ENCODE results near the gene POU3F2.

Gene POU3F2

DNA sequence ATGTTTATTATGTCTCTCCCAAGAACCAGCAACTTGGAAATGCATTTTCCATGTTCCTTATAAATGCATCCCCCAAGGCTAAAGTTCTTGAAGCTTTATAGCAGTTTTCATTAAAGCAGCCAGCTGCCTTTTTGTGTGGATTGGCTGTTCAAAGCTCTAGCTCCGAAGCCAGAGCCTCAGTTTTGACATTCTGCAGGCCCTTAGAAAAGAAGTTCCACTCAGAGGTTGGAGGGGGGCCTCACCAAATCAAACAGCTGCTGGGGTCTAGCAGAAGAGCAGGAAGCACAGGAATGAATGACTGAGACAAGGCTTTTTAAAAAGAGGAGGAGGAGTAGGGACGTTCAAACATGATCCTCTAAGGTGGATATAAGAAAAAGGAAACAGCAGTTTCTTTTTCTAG is 4.2 kb upstream of the POU3F2 start:
- no peak for DNase-seq (ENCODE audit: low read depth in 2 of 2)

DNA sequence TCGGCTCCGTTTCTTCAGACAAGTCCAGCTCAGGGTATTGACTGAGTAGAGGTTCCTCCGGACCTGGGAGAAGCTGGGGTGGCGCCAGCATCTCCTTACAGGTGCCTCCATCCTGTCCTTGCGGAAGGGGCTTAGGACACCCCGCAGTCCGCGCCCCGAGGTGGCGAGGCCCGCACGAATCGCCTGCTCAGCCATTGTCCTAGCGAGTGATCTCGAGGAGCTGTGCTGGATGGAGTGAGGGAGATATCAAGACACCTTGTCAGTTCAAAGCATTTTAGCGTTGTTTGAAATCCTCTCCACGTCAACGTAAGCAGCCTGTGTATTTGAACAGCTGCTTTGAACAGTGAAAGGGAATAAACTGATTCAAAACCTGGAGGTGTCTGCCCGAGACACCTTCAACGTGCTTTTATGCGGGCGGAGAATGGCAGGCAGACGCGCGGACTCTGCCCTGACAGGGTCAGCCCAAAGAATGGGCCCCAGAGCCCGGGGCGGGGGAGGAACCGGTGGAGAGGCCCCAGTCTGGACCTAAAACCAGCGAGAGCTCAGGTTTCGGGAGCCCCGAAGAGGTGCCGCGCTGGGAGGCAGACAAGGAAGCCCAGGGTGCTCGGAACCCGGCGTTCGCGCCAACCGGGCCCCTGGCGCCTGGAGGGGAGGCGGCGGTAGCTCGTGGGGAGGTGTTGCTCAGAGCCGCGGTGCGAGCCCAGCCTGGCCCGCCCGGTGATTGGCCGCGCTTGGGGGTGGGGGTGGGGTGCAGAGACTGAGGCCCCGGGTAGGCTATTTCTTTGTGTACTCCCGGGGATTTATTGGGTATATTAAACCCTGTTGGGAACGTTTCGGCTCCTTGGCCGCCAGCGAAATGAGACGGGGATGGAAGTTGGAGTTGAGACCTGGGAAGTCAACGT is 3.1 kb upstream of the POU3F2 start:
- DNase-seq (ENCODE audit: low read depth in 2 of 2), result no peak

DNA sequence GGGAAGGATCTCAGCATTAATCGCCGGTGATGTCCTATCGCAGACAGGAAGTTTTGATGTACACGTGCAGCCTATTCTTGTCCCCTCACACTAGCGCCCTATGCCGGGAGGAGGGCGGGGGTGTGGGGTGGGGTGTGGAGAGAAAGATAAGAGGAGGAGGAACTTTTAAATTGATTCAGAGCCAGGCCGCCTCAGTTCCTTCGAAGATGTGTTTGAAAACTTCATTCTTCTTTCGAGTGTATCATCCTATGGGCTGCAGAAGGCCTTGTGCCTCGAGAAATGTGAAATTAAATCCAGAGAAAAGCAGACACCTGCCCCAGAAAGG is 2.5 kb upstream of the POU3F2 start:
- no peak for DNase-seq (ENCODE audit: low read depth in 2 of 2)

DNA sequence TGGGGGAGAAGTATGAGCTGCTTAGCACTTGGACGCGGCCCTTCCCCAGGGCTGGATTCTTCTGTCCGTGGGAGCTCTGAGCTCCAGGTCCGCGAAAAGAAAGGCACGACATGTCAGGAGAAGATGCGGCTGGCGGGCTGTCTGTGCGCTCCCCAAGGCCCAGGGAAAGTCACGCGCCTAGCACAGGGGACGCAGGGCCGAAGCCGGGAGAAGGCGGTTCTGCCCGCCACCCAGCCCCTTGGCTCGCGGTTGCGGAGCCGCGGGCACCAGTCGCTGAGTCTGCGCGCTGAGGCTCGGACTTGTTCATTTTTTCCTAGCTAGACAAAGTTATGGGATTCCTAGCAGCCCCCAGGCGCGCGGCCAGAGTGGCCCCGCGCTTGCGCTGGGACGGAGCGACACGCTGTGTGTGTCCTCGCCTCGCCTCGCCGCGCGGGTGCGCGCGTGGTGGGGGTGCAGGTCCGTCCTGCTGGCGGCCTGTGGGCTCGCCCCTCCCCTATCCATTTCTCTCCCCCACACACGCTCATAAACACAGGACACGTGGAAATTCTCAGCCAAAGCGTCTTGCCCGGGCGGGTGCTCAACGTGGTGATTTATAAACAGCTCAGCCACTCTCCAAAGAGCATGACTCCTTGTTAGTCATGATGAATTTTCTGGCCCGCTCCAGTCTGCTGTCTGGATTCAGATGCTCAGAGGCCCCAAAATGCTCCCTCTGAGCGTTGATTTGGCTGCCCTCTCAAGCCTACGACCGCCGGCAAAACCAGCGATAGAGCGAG is 1.9 kb upstream of the POU3F2 start:
- DNase-seq (ENCODE audit: low read depth in 2 of 2), result no peak

DNA sequence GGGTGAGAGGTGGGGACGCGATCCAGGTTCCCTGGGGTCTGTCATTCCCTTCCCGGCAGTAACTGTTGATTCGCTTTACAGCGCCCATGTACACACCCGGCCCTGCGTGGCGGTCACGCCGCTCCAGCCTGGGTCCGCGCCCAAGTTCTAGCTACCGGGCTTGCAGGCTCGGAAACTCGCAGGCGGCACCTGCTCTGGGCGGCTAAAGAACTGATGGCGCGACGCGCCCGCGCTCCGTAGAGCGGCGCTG is 1.4 kb upstream of the POU3F2 start:
- DNase-seq (ENCODE audit: low read depth in 2 of 2), result no peak

DNA sequence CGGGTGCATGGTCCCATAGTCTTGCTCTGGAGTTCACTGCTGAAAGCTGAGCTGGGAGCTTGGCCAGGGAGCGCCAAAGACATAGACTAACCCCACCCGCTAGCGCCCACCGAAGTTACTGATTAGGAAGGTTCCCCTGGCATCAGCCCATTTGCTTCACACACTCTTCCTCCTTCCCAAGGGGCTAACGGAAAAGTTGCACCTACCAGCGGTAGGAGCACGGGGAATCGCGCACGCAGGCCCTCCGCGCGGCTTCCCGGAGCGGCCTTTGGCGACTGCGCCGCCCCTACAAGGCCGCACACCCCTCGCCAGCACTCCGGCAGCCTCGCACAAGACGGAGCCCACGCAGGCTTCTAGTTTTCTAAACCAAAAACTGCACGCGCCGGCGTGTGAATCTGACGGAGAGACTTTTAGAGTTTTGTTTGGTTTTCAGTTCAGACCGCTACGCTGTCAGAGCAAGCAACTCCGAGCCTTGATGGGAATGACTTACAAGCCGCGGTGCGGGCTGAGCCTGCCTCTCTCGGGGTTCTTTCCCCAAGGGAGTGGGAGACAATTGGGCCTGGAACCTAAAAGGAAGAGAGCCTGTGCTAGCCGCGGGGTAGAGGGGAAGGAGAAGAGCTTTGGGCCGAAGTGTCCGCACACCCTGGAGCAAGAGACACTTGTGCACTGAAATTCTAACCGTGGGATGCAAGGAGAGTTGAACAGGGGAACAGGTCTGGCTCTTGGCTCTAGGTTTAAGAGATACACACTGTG is 891 bp upstream of the POU3F2 start:
- DNase-seq (ENCODE audit: low read depth in 2 of 2), result no peak

DNA sequence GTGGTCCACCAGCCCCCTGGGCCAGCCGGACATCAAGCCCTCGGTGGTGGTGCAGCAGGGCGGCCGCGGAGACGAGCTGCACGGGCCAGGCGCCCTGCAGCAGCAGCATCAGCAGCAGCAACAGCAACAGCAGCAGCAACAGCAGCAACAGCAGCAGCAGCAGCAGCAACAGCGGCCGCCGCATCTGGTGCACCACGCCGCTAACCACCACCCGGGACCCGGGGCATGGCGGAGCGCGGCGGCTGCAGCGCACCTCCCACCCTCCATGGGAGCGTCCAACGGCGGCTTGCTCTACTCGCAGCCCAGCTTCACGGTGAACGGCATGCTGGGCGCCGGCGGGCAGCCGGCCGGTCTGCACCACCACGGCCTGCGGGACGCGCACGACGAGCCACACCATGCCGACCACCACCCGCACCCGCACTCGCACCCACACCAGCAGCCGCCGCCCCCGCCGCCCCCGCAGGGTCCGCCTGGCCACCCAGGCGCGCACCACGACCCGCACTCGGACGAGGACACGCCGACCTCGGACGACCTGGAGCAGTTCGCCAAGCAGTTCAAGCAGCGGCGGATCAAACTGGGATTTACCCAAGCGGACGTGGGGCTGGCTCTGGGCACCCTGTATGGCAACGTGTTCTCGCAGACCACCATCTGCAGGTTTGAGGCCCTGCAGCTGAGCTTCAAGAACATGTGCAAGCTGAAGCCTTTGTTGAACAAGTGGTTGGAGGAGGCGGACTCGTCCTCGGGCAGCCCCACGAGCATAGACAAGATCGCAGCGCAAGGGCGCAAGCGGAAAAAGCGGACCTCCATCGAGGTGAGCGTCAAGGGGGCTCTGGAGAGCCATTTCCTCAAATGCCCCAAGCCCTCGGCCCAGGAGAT is 1.0 kb downstream of the POU3F2 start:
- DNase-seq (ENCODE audit: low read depth in 2 of 2), result no peak

DNA sequence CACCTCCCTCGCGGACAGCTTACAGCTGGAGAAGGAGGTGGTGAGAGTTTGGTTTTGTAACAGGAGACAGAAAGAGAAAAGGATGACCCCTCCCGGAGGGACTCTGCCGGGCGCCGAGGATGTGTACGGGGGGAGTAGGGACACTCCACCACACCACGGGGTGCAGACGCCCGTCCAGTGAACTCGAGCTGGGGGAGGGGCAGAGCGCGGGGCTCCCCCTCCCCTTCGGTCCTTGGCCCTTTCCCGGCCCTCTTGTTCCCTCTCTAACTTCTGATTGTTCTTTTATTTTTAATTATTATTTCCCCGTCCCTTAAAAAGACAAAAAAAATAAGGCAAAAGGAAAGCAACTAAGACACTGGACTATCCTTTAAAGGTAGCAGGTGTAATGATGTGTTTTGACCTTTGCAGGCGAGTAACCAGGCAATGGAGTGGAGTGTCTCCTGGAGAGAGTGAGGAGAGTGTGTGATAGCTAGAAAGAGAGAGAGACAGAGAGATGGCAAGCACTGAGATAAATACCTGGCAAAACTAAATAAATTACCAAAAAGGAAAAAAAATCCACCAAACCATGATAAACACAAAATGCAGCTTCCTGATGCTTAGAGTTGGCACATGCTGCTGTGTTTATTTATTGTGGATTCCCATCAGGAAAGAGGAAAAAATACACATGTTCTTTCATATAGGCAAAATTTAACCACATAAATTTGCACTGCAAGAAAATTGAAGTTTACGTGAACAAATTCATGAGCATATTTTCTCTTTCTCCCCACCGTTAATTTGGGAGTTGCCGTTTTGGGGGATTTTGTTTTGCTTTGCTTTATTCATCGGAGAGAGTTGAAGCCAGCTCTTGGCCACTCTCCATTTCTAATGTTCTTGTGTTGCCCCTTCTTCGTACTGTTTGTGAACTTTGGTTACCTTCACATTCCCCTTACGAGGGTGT is 1.9 kb downstream of the POU3F2 start:
- no peak for DNase-seq (ENCODE audit: low read depth in 2 of 2)

DNA sequence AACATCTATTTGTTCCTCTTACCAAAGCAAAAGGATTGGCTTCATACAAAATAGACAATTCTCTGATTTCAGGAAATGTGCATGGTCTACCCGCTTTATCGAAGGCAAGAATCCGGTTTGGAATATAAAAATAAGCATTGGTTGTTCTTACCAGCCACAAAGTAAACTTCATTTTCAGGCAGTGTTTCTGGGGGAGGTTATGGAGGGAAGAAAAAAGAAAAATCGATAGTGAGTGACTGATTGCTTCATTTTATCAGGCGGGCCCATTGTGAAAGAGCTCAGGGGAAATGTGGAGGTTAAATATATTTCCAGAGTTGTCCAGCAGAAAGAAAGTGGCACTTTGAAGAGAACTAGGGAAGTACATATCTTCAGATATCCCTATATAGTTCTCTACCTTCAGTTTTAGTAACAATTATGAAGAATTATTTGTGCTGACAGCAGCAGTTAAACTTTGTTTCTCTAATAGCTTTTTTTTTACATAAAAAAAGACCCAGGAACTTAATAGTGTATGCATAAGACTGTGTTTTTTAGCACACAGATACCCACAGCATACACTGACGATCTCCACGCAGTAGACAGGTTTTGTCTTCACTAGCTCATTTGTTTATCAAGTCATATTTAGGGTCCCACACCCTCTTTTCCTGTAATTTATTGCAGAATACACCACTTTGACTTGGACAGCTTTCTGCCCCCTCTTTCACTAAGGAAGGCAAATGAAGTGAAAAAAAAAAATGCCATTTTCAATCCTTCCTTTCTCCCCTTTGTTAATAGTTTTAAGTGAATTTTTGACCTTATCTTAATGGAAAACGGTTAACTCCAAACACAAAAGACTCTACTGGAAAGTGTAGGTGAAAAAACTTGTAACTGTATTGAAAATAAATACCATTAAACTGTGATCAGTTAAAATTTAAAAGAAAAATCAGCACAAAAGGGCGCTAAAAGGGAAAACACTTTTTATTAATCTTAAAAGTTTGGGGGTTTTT is 2.9 kb downstream of the POU3F2 start:
- no peak for DNase-seq (ENCODE audit: low read depth in 2 of 2)

DNA sequence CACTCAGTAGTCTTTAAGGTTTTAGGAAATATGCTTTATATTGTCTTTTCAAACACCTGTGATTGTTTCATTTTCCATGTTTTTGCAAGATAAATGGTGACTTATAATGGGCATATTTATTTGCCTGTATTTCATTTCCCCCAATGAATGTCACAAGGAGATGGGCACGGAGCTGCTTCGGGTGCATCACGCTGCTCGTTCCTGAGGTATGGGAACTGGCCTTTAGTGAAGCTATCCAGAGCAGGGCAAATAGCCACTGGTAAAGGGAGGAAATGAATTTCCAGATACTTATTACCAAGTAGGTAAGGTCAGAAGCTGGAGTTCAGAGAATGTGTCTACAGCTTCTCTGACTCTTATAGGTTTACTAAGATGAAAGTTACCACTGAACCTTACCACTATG is 3.7 kb downstream of the POU3F2 start:
- no peak for DNase-seq (ENCODE audit: low read depth in 2 of 2)

DNA sequence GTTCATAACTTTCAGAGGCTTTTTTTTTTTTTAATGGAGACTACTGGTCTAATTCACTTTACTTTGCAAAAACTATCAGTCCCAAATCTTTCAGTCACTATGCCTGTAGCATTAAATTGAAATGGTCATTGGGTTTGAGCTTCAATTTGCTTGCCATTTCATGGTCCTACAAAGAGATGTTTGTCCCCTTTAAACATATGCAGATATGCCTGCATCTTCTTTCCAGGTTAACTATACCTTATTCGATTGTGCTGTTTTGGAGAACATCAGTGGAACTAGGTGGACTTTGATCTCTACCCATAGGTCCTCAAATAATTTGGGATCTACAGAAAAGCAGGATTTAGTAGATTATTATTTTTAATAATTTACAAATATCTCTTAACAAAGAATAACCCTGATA is 4.6 kb downstream of the POU3F2 start:
- DNase-seq (ENCODE audit: low read depth in 2 of 2), result no peak

DNA sequence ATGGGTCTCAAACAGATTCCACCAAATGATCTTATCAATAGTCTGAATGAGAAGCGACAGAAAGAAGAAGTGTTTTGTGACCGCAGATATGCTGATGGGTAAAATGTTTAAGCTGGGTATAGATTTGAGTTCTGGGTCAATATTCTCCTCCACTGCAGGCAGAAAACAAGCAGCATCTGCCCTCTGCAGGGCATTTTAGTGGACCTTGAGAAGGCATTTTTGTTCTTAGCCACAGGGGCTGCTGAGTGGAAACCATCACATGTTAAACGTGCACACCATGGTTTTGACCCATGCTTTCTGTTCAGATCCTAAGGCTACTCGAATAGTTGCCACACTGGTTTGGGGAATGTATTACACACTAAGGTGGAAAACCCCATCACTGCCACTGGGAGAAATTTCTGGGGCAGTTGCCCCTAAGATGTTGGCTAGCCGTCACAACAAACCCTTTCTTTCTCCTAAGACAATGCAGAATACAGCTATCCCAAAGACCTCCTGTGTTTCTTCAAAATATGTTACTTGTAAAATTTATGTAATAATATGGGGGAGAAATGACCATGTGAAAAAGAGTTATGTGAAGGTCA is 5.5 kb downstream of the POU3F2 start:
- no peak for DNase-seq (ENCODE audit: low read depth in 2 of 2)

DNA sequence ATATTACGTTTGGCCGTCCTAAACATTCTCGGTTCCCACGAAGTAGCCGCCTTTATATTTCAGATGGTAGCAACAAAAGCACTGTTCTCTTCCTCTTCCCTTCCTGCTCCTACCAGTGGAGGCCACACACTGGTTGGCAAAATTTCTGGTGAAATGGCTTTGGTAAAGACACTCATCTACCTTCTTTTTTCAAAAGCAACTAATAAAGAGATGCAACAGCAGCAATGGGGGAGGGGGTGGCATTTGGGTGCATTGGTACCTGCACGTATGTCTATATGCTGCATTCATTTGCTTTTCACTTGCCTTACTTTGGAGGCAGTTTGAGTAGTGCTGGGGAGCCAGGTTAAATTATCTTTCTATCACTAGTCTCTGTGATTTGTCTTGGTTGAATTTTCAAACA is 6.0 kb downstream of the POU3F2 start:
- no peak for DNase-seq (ENCODE audit: low read depth in 2 of 2)

DNA sequence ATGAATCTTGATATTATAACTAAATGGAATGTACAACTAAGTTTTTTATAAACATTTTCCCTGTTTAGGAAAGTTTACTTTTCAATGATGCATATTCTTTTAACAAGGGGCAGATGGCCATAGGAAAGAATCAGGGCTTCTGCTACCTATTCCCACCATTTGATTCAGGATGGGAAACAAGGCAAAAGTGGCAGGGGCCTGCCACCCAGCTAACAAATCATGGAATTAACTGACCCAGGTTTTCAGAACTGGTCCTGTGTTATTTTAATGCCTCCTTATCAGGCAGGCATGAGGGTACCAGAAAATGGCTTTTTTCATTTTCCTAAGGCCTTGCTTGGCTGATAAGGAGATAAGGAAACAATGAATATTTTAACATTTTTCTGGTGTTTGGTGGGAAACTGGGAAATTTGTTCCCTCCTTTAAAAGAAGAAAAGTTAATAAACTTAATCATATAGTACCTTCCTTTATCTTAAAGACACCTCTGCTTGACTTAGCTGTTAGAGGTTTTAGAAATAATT is 6.7 kb downstream of the POU3F2 start:
- no peak for DNase-seq (ENCODE audit: low read depth in 2 of 2)

DNA sequence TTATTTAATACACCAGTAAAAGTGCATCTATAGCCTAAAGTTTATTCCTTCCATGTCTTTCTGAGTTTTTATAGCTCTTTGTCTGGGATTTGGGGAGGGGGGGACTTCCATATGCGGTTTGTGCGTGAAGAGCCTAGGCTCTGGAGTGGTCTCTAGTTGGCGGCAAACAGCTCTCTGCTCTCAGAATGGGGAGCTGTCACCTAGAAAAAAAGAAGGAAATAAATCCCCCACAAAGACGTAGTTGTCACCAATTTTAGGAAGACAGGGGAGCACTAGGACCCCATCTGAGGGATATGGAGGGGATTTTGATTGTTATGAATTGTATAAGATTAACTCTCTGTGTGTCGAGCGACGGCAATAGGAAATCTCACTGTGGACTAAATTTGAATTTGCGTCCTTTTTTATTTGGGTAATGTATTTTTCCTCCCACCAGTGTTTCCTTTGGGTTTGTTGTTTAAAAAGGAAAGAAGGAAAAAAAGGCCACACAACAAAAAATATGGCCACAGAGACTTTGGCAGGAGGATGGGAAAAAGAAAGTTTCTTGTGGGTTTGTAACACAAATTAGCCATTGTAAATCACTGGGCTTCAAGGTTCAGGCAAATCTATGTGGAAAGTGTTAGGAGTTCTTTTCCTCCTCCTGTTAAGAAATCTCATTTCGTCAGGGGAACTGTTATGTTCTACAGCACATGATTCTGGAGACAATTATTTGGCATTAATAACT is 7.4 kb downstream of the POU3F2 start:
- DNase-seq (ENCODE audit: low read depth in 2 of 2), result no peak

DNA sequence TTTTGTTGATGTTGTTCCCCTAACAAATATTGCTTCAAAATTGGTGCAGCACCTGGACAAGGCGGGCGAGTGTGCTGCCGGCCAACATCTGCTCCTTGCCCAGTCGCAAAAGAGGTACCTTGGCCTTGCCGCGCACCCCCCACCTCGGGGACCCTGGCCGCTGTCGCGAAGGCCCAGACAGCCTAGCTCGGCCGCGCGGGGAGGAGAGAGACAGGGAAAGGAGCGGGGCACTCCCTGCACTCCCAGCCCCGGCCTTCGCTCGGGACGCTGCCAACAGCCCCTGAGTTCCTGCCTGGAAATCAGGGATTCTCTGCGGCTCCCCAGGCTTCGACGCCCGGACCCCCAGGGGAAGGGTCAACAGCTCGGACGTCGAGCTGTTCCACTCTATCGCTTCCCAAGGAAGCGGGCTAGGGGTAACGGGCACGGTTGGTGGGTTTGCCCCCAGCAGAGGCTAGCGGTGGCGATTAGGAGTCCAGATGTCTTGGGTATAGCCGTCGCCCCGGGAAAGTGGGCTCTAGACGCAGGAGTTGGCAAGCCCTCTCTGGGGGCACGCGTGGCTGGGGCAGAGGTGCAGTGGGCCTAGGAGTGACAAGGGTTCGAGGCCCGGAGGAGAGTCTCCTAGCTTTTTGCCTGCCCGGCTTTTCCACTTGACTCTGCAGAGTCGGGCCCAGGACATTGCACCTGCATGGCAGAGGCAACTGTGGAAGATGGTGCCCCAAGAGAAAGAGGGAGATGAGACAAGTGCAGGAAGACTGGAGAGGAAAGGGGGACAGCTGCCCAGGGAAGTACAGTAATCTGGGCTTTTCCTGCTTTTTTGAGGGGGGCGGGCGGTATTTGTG is 8.2 kb downstream of the POU3F2 start:
- DNase-seq (ENCODE audit: low read depth in 2 of 2), result no peak
